Measurements from ENCODE around the gene PUS3.
"Not testable (repeated sequence)": the region's sequence is repeated elsewhere in the genome, so short reads cannot be mapped to it uniquely, and the experiment has no call there.

Gene PUS3

DNA sequence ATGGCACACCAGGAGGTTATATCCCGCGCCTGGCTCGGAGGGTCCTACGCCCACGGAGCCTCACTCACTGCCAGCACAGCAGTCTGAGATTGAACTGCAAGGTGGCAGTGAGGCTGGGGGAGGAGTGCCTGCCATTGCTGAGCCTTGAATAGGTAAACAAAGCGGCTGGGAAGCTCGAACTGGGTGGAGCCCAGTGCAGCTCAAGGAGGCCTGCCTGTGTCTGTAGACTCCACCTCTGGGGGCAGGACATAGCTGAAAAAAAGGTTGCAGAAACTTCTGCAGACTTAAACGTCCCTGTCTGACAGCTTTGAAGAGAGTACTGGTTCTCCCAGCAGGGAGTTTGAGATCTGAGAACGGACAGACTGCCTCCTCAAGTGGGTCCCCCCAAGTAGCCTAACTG, 45.3 kb downstream of the PUS3 start:
- not testable (repeated sequence) for DNase-seq

DNA sequence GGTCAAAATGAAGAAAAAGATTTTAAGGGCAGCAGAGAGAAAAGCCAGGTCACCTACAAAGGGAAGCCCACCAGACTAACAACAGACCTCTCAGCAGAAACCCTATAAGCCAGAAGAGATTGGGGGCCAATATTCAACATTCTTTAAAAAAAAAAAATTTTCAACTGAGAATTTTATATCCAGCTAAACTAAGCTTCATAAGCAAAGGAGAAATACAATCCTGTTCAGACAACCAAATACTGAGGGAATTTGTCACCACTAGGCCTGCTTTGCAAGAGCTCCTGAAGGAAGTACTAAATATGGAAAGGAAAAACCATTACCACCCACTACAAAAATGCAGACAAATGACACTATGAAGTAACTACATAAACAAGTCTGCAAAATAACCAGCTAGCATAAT, 56.8 kb downstream of the PUS3 start:
- DNase-seq = no peak
